H1 (cell line): ENCODE data around the gene TLE1. TPM values are rescaled to one million over a fixed set of nuclear protein-coding genes. Genes with fewer than 3 reads are reported as not detected.

Experiments
- BRCA1 ChIP-seq: IDR thresholded peaks from 2 replicates; pipeline ENCODE4 v1.6.1; 2012; ENCODE audit warnings: low read depth, low read length, improper control_type of control experiment
- CEBPB ChIP-seq: IDR thresholded peaks from 2 replicates; pipeline ENCODE4 v1.6.1; 2012; ENCODE audit warnings: low read depth, low read length
- FOSL1 ChIP-seq: IDR thresholded peaks from 2 replicates; pipeline ENCODE4 v1.6.1; 2011; ENCODE audit warnings: mild to moderate bottlenecking, low read depth, low read length, moderate library complexity; ENCODE audit not compliant: insufficient read depth
- GTF2F1 ChIP-seq: IDR thresholded peaks from 2 replicates; pipeline ENCODE4 v1.6.1; 2012; ENCODE audit warnings: low read depth, low read length, improper control_type of control experiment, borderline replicate concordance
- RFX5 ChIP-seq: IDR thresholded peaks from 2 replicates; pipeline ENCODE4 v1.6.1; 2011; ENCODE audit warnings: low read depth, low read length, improper control_type of control experiment, borderline replicate concordance
- SUZ12 ChIP-seq: fragments of 200-600 bp; sonication (generic); IDR thresholded peaks from 2 replicates; pipeline ENCODE4 v1.6.1; 2012; ENCODE audit warnings: mild to moderate bottlenecking, inconsistent platforms, low read length, moderate library complexity, mixed read lengths
- ZNF274 ChIP-seq: IDR thresholded peaks from 2 replicates; pipeline ENCODE4 v1.7.0; 2012; ENCODE audit warnings: low read length, borderline replicate concordance; ENCODE audit errors: extremely low read depth
- polyA plus RNA-seq, 7 experiments: library from polyadenylated mRNA; depleted of rRNA in 3 of 7; stranded (reverse) in 5 of 7; unstranded in 2 of 7; fragments of >200 nt in 5 of 7; fragments of 200-250 nt in 2 of 7; gene quantifications; 1 replicate in 5 of 7; 2 replicates in 1 of 7; 4 replicates in 1 of 7; pipeline versions ENCODE4 v1.2.1 to v1.2.3, GENCODE V29; 2011 to 2013; ENCODE audit warnings: missing spikeins in 2 of 7, mixed read lengths in 2 of 7
- total RNA-seq: library from RNA; stranded (reverse); fragmentation: NEBNext Ultra II Directional; extraction: Animal tissue kit (Norgen Biotek cat#: 25700); gene quantifications from 2 replicates; pipeline ENCODE4 v1.2.1, GENCODE V29; 2021
- TF ChIP-seq, protein P1 (sequence below): IDR thresholded peaks from 2 replicates; pipeline ENCODE4 v1.6.1; 2011; ENCODE audit warnings: low read depth, mild to moderate bottlenecking, low read length; ENCODE audit not compliant: insufficient read depth
- TF ChIP-seq, protein P2 (sequence below): IDR thresholded peaks from 2 replicates; pipeline ENCODE4 v1.6.1; 2012; ENCODE audit warnings: inconsistent platforms

TLE1 gene
- total and polyA plus RNA-seq, 2 of the 8 experiments (the other 6 are each of a cell fraction or from before 2014, with no cell fraction given), result 81.8 to 91.6 TPM

DNA sequence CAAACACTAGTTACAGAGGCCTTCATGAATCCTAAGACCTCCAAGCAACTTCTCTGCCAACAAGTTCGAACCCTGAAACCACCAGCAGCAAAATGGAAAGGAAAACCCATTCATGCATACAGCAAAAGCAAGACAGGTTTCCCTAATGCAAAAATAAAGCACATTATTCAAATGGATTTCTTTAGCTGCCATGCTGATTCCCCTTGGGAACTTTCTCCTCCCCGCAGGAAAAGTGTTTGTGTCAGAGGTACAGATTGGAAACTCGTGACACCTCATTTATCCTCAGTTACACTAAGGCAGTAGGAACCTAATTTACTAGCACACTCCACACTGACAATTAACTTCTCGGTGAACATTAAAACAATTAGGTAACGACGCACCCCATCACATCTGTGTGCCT is 63.4 kb downstream of the TLE1 start (continued):
- TF ChIP-seq, protein P1, sequence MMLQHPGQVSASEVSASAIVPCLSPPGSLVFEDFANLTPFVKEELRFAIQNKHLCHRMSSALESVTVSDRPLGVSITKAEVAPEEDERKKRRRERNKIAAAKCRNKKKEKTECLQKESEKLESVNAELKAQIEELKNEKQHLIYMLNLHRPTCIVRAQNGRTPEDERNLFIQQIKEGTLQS, result no peak
- TF ChIP-seq RFX5 (no peak), GTF2F1 (no peak), FOSL1 (no peak), SUZ12 (no peak), ZNF274 (no peak), BRCA1 (no peak), CEBPB (no peak)
- TF ChIP-seq, protein P2, sequence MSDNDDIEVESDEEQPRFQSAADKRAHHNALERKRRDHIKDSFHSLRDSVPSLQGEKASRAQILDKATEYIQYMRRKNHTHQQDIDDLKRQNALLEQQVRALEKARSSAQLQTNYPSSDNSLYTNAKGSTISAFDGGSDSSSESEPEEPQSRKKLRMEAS, result no peak
